Measurements from ENCODE around the gene IL17RD. TPM values are rescaled to one million over a fixed set of nuclear protein-coding genes. Genes with fewer than 3 reads are reported as not detected.

The IL17RD gene
- total RNA-seq, 4 donors from 2014 or later: 0.52 to 1.4 (median 0.90) TPM

GRCh38 chr3:57150113-57150581 is 15.0 kb downstream of the IL17RD start:
- Histone ChIP-seq H3K9me3 (no peaks in the 10 kb centered on the region), H3K27me3 (peaks cover 0 to 6% (median 0%) of the 10 kb centered on the region in 3 donors), H3K27ac (no peak overlapping the region), H3K4me1 (no peaks in the 10 kb centered on the region), H3K4me3 (no peak overlapping the region), H3K36me3 (no peaks in the 10 kb centered on the region)
- intact Hi-C loops (cut with DNase I; ENCODE audit: low total_unique reads): no loop called here
- in situ Hi-C loops (cut with MboI; ENCODE audit: low sequenced_read_pairs in 4 of 4): loop anchor here in 1 of 4 donors (25.0 kb wide), 1 partner anchor 287 kb away; no protein-coding TSS in a partner anchor
- DNase-seq (no peak), ATAC-seq (no peak)
- TF ChIP-seq CTCF (IDR thresholded peaks at IDR 0.05 in 4 of 5, conservative IDR thresholded peaks at IDR 0.05 in 1 of 5) (no peak), POLR2A (IDR thresholded peaks at IDR 0.05) (no peak)

GRCh38 chr3:57147071-57147470 is 18.1 kb downstream of the IL17RD start:
- Histone ChIP-seq H3K27me3 (no peaks in the 10 kb centered on the region), H3K9me3 (no peaks in the 10 kb centered on the region), H3K4me3 (no peak overlapping the region), H3K4me1 (no peaks in the 10 kb centered on the region), H3K36me3 (no peaks in the 10 kb centered on the region), H3K27ac (no peak overlapping the region)
- in situ Hi-C loops (cut with MboI; ENCODE audit: low sequenced_read_pairs in 4 of 4) (no loop called here), intact Hi-C loops (cut with DNase I; ENCODE audit: low total_unique reads) (no loop called here)
- TF ChIP-seq CTCF (IDR thresholded peaks at IDR 0.05 in 4 of 5, conservative IDR thresholded peaks at IDR 0.05 in 1 of 5) (no peak), POLR2A (IDR thresholded peaks at IDR 0.05) (no peak)
- ATAC-seq: no peak
- DNase-seq: no peak

- no peak for TF ChIP-seq CTCF (IDR thresholded peaks at IDR 0.05 in 4 of 5, conservative IDR thresholded peaks at IDR 0.05 in 1 of 5)
- no peak for TF ChIP-seq POLR2A (IDR thresholded peaks at IDR 0.05)
- no peaks in the 10 kb centered on the region for H3K27me3 ChIP-seq
- DNase-seq: no peak
- intact Hi-C loops (cut with DNase I; ENCODE audit: low total_unique reads) (no loop called here), in situ Hi-C loops (cut with MboI; ENCODE audit: low sequenced_read_pairs in 4 of 4) (no loop called here)
- H3K36me3 ChIP-seq: no peaks in the 10 kb centered on the region
- H3K4me3 ChIP-seq: no peak overlapping the region
- no peaks in the 10 kb centered on the region for H3K9me3 ChIP-seq
- H3K27ac ChIP-seq: no peak overlapping the region
- H3K4me1 ChIP-seq: no peaks in the 10 kb centered on the region
- no peak for ATAC-seq
These were observed 19.3 kb downstream of the IL17RD start for GRCh38 chr3:57145852-57146251.

GRCh38 chr3:57144952-57145351 is 20.2 kb downstream of the IL17RD start:
- in situ Hi-C loops (cut with MboI; ENCODE audit: low sequenced_read_pairs in 4 of 4): no loop called here
- intact Hi-C loops (cut with DNase I; ENCODE audit: low total_unique reads): no loop called here

GRCh38 chr3:57143886-57144459 is 21.2 kb downstream of the IL17RD start:
- no peaks in the 10 kb centered on the region for H3K9me3 ChIP-seq
- intact Hi-C loops (cut with DNase I; ENCODE audit: low total_unique reads) (no loop called here), in situ Hi-C loops (cut with MboI; ENCODE audit: low sequenced_read_pairs in 4 of 4) (no loop called here)
- no peak for DNase-seq
- H3K4me3 ChIP-seq: no peak overlapping the region
- no peaks in the 10 kb centered on the region for H3K36me3 ChIP-seq
- H3K4me1 ChIP-seq: no peaks in the 10 kb centered on the region
- H3K27me3 ChIP-seq: no peaks in the 10 kb centered on the region
- ATAC-seq: no peak
- no peak overlapping the region for H3K27ac ChIP-seq
- TF ChIP-seq CTCF (IDR thresholded peaks at IDR 0.05 in 4 of 5, conservative IDR thresholded peaks at IDR 0.05 in 1 of 5) (no peak), POLR2A (IDR thresholded peaks at IDR 0.05) (no peak)

More at GRCh38 chr3:57144952-57145351, 20.2 kb downstream of the IL17RD start:
- Histone ChIP-seq H3K27me3 (no peaks in the 10 kb centered on the region), H3K36me3 (no peaks in the 10 kb centered on the region), H3K9me3 (no peaks in the 10 kb centered on the region), H3K4me1 (no peaks in the 10 kb centered on the region), H3K27ac (no peak overlapping the region), H3K4me3 (no peak overlapping the region)
- no peak for TF ChIP-seq POLR2A (IDR thresholded peaks at IDR 0.05)
- ATAC-seq: no peak
- no peak for DNase-seq

All from gastrocnemius medialis (tissue), 4 donors.